Activated naive CD8-positive, alpha-beta T cell treated with anti-CD3 and anti-CD28 coated beads for 36 hours (primary cell): Measurements from ENCODE around the gene PTX4. TPM values are rescaled to one million over a fixed set of nuclear protein-coding genes. Genes with fewer than 3 reads are reported as not detected.
"Not testable (repeated sequence)": the region's sequence is repeated elsewhere in the genome, so short reads cannot be mapped to it uniquely, and the experiment has no call there.

Source experiments
- DNase-seq: peaks from one replicate; pipeline ENCODE4 v3.0.0; 2021
- H3K27ac Mint-ChIP-seq: one replicate; pipeline ENCODE4 v1.8.0; 2022; ENCODE audit warnings: mild to moderate bottlenecking, moderate library complexity, mixed read lengths
- H3K27me3 Mint-ChIP-seq: one replicate; pipeline ENCODE4 v1.8.0; 2022; ENCODE audit warnings: mild to moderate bottlenecking, mixed read lengths
- H3K36me3 Mint-ChIP-seq: one replicate; pipeline ENCODE4 v1.8.0; 2021; ENCODE audit warnings: mild to moderate bottlenecking, mixed read lengths
- H3K4me1 Mint-ChIP-seq: one replicate; pipeline ENCODE4 v1.8.0; 2021; ENCODE audit warnings: mixed read lengths
- H3K4me3 Mint-ChIP-seq: one replicate; pipeline ENCODE4 v1.8.0; 2022; ENCODE audit warnings: mild to moderate bottlenecking, moderate library complexity, mixed read lengths
- H3K9me3 Mint-ChIP-seq: one replicate; pipeline ENCODE4 v1.8.0; 2022; ENCODE audit warnings: mixed read lengths
- total RNA-seq, 2 experiments: library from RNA; stranded (reverse); gene quantifications; one replicate each; pipeline ENCODE4 v1.2.3, GENCODE V29; 2021

PTX4 gene
- total RNA-seq, 2 experiments from 2014 or later = not detected

- no peaks in the 10 kb centered on the region for H3K4me1 Mint-ChIP-seq
- no peak for DNase-seq
- no peak within 1 kb of the TSS for H3K4me3 Mint-ChIP-seq
- peaks cover 1% of the 10 kb centered on the region for H3K36me3 Mint-ChIP-seq
- no peaks in the 10 kb centered on the region for H3K9me3 Mint-ChIP-seq
- no peaks in the 10 kb centered on the region for H3K27me3 Mint-ChIP-seq
- no peak within 1 kb of the TSS for H3K27ac Mint-ChIP-seq
Measured at GRCh38 chr16:1443980-1444729, 44.6 kb downstream of the PTX4 start, which contains the start of gene CCDC154. TSS of gene CCDC154 (minus strand) at chr16:1444556. CDS start at chr16:1444322, 234 bp downstream.

DNA sequence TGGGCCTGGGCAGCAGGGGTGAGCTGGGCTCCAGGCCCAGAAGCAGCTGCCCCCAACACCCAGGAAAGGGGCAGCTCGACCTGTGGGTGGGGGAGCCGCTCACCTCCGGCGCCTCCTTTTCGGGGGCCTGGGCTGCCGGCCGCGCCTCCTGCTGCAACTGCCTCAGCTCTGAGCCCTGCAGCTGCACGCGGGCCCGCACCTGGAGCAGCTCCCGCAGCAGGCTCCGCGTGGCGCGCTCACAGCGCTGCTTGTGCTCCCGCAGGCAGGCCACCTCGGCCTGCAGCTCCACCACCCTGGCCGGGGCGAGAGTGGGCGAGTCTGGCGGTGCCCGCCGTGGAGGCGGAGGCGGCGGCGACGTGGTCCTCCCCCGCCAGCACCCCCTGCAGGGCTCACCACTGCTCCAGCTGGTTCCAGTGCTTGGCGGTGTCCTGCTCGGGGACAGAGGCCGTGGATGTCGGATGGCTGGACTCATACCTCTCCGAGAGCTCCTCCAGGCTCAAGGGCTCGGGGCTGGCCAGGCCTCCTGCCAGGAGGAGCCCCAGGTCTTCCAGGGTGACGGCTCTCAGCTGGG lies 45.3 kb downstream of the PTX4 start:
- H3K27ac Mint-ChIP-seq = no peak overlapping the region

GRCh38 chr16:1442697-1443096 lies 46.0 kb downstream of the PTX4 start:
- DNase-seq = no peak
- H3K27me3 Mint-ChIP-seq = no peaks in the 10 kb centered on the region
- no peak overlapping the region for H3K27ac Mint-ChIP-seq
- H3K4me1 Mint-ChIP-seq = no peaks in the 10 kb centered on the region
- no peaks in the 10 kb centered on the region for H3K36me3 Mint-ChIP-seq
- H3K4me3 Mint-ChIP-seq = no peak overlapping the region
- H3K9me3 Mint-ChIP-seq = no peaks in the 10 kb centered on the region

More for the DNA sequence above, 45.3 kb downstream of the PTX4 start:
- H3K4me1 Mint-ChIP-seq = no peaks in the 10 kb centered on the region
- peaks cover 1% of the 10 kb centered on the region for H3K36me3 Mint-ChIP-seq
- H3K27me3 Mint-ChIP-seq = no peaks in the 10 kb centered on the region
- no peak for DNase-seq
- no peaks in the 10 kb centered on the region for H3K9me3 Mint-ChIP-seq
- no peak overlapping the region for H3K4me3 Mint-ChIP-seq

GRCh38 chr16:1441391-1441829 lies 47.3 kb downstream of the PTX4 start:
- no peaks in the 10 kb centered on the region for H3K9me3 Mint-ChIP-seq
- no peak overlapping the region for H3K4me3 Mint-ChIP-seq
- no peak overlapping the region for H3K27ac Mint-ChIP-seq
- H3K4me1 Mint-ChIP-seq = no peaks in the 10 kb centered on the region
- no peaks in the 10 kb centered on the region for H3K27me3 Mint-ChIP-seq
- DNase-seq = no peak
- no peaks in the 10 kb centered on the region for H3K36me3 Mint-ChIP-seq

- not testable (repeated sequence) for H3K36me3 Mint-ChIP-seq, H3K9me3 Mint-ChIP-seq
Measured at GRCh38 chr16:1439699-1440074, 49.1 kb downstream of the PTX4 start.

GRCh38 chr16:1439058-1439698 lies 49.6 kb downstream of the PTX4 start:
- Mint-ChIP-seq H3K9me3 (no peaks in the 10 kb centered on the region), H3K27ac (no peak overlapping the region), H3K27me3 (no peaks in the 10 kb centered on the region), H3K4me1 (no peaks in the 10 kb centered on the region), H3K4me3 (no peak overlapping the region), H3K36me3 (no peaks in the 10 kb centered on the region)
- no peak for DNase-seq

More at GRCh38 chr16:1439699-1440074, 49.1 kb downstream of the PTX4 start:
- DNase-seq, H3K4me1 Mint-ChIP-seq, H3K4me3 Mint-ChIP-seq, H3K27ac Mint-ChIP-seq, H3K27me3 Mint-ChIP-seq: not testable (repeated sequence)

DNA sequence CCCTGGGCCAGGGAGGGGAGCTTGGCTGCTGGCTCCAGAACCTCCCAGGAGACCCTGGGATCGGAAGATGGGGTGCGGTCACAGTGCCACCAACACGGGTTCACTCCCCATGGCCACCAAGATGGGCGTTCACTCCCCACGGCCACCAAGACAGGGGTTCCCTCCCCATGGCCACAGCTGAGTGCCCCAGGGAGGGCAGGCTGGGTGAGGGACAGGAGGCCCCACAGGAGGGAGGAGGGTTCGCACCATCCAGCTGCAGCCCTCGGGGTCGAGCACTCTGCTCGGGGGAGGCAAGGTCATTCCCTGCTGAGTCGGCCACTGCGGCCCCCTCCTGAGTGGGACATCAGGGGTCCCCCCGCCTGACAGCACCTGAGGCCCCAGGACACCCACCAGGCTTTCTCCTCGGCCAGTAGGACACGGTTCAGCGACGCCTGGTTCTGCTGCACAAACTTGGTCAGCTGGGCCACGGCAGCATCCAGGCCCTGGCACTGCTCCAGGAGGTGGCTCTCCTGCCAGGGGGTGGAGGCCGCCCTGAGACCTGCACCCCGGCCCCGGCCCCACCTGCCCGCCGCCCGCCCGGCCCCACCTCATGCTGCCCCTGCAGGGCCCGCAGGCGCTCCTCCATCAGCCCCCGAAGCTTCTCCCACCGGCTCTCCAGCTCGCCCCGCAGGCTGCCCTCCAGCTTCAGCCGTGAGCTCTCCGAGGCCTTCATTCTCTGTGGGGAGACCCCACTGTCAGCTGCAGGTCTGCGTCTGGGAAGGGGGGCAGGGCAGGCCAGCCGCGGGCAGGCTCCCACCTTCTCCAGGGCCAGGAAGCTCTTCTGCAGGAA lies 50.3 kb downstream of the PTX4 start:
- no peaks in the 10 kb centered on the region for H3K27me3 Mint-ChIP-seq
- no peak overlapping the region for H3K4me3 Mint-ChIP-seq
- H3K27ac Mint-ChIP-seq = no peak overlapping the region
- no peaks in the 10 kb centered on the region for H3K36me3 Mint-ChIP-seq
- no peak for DNase-seq
- no peaks in the 10 kb centered on the region for H3K4me1 Mint-ChIP-seq
- no peaks in the 10 kb centered on the region for H3K9me3 Mint-ChIP-seq

DNA sequence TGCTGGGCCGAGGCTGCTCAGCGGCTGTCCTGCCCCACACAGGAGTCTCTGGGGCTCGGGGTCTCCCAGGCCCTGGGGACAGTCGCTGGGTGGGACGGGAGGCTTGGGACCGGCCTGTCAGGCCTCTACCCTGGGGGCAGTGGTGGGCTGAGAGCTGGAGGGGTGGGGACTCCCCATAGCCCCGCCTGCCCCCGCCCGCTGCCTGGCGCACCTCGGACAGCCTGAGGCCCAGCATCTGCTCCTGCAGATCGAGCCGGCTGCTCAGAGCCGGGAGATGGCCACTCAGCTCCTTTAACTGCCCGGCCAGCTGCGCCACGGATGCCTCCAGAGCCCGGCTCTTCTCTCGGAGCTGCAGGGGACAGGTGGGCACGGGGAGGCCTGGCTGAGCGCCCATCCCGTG lies 51.1 kb downstream of the PTX4 start:
- Mint-ChIP-seq H3K9me3 (no peaks in the 10 kb centered on the region), H3K4me3 (no peak overlapping the region), H3K27me3 (no peaks in the 10 kb centered on the region), H3K4me1 (no peaks in the 10 kb centered on the region), H3K27ac (no peak overlapping the region), H3K36me3 (no peaks in the 10 kb centered on the region)
- no peak for DNase-seq

DNA sequence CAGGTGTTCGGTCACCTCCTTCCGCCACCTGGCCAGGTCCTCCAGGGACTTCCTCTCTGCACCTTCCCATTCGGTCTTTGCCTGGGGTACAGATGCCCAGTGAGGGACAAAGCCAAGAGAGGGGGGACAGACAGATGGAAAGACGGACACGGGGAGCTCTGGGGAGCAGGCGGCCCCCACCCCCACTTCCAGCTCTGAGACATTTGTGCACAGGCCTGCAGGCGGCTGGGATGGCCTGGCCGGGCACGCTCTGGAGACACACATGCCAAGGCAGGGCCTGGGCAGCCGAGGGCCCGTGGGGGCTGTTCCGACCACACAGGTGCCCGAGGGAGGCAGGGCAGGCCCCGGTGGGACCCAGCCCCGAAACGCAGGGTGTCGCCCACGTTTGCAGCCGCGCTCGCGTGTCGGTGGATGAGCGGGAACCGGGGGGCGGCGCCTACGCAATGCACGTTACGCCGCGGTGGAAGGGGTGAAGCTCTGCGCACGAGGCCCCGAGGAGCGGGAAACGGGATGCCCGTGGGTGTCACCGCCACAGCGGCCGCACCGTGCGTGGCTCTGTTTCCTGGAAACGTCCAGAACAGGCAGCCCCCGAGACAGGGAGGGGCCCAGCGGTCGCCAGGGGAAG lies 51.9 kb downstream of the PTX4 start:
- H3K36me3 Mint-ChIP-seq = no peaks in the 10 kb centered on the region
- H3K27ac Mint-ChIP-seq = no peak overlapping the region
- no peaks in the 10 kb centered on the region for H3K9me3 Mint-ChIP-seq
- H3K27me3 Mint-ChIP-seq = no peaks in the 10 kb centered on the region
- no peaks in the 10 kb centered on the region for H3K4me1 Mint-ChIP-seq
- no peak overlapping the region for H3K4me3 Mint-ChIP-seq
- no peak for DNase-seq

DNA sequence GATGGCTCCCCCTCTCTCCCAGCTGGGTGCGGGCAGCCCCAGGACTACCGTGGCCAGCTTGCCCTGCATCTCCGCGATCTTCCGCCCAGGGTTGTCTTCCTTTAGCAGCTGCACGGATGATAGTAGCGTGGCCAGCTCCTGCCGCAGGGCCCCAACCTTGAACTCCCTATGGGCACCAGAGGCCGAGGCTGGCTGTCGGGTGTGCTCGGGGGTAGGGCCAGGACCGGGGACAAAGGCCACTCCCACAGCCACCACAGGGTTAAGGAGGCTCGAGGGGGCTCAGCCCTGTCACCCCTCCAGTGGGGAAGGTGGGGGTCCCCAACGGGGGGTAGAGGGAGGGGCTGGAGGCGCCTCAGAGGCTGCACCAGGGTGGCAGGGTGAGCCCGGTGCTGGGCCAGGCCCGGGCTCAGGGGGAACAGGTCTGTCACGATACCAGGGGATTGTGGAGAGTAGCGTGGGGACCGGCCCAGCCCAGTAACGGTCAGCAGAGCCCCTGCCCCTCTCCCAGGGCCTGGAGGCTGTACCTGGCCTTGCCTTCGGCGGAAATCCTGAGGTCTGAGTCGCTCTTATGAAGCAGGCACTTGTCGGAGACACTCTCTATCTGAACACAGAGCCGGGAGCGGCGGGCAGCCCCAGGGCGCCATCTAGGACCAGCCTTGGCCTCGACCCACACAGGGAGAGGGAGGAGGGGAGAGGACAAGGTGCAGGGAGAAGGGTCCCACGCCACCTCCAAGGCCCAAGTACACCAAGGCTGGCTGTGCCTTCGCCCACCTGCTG lies 52.6 kb downstream of the PTX4 start:
- Mint-ChIP-seq H3K4me1 (no peaks in the 10 kb centered on the region), H3K27me3 (no peaks in the 10 kb centered on the region), H3K9me3 (no peaks in the 10 kb centered on the region), H3K27ac (no peak overlapping the region), H3K4me3 (no peak overlapping the region), H3K36me3 (no peaks in the 10 kb centered on the region)
- DNase-seq = no peak

Other genes with a start within 250 kb of the PTX4 start
- not detected for gene TPSAB1, start 248.2 kb downstream of the PTX4 start, total RNA-seq
- not detected for gene TPSD1, start 232.9 kb downstream of the PTX4 start, total RNA-seq
- 100 to 1,000 TPM; 280 to 282 TPM for gene UBE2I, start 179.3 kb downstream of the PTX4 start, total RNA-seq
- under 1 TPM; 0.12 to 0.46 TPM for gene BAIAP3, start 155.3 kb downstream of the PTX4 start, total RNA-seq
- gene TSR3, start 137.1 kb downstream of the PTX4 start, total RNA-seq = 10 to 100 TPM; 80.3 to 82.6 TPM
- gene GNPTG, start 137.0 kb downstream of the PTX4 start, total RNA-seq = 10 to 100 TPM; 19.2 to 19.7 TPM
- gene UNKL, start 74.2 kb downstream of the PTX4 start, total RNA-seq = 10 to 100 TPM; 22.6 to 24.2 TPM
- 10 to 100 TPM; 24.4 to 24.6 TPM for gene UQCC4, start 68.2 kb downstream of the PTX4 start, total RNA-seq
- under 1 TPM; 0.25 to 0.40 TPM for gene PERCC1, start 57.9 kb downstream of the PTX4 start, total RNA-seq
- 1 to 10 TPM; 1.3 TPM for gene CCDC154, start 44.4 kb downstream of the PTX4 start, total RNA-seq
- 10 to 100 TPM; 45.0 to 48.8 TPM for gene CLCN7, start 13.9 kb downstream of the PTX4 start, total RNA-seq
- gene TELO2, start 4.4 kb upstream of the PTX4 start, total RNA-seq = 10 to 100 TPM; 82.5 to 82.9 TPM
- gene TMEM204, start 44.7 kb upstream of the PTX4 start, total RNA-seq = 10 to 100 TPM; 21.2 to 23.7 TPM
- gene IFT140, start 123.1 kb upstream of the PTX4 start, total RNA-seq = 1 to 10 TPM; 7.1 to 9.5 TPM
- gene CRAMP1, start 123.4 kb upstream of the PTX4 start, total RNA-seq = 10 to 100 TPM; 14.4 to 17.0 TPM
- 10 to 100 TPM; 91.4 to 96.2 TPM for gene JPT2, start 189.3 kb upstream of the PTX4 start, total RNA-seq
- 10 to 100 TPM; 46.7 to 47.3 TPM for gene MAPK8IP3, start 217.3 kb upstream of the PTX4 start, total RNA-seq